GM20431 (cell line): ENCODE measurements around the gene CPLX3.

ENCODE experiments used
- in situ Hi-C: fragments of 300-500 bp; cut with MseI, MboI; formaldehyde crosslinking; loops from one replicate; pipeline ENCODE4 v1.15.0; 2020; ENCODE audit warnings: low sequenced_read_pairs; ENCODE audit not compliant: unreplicated experiment

CPLX3 gene

DNA sequence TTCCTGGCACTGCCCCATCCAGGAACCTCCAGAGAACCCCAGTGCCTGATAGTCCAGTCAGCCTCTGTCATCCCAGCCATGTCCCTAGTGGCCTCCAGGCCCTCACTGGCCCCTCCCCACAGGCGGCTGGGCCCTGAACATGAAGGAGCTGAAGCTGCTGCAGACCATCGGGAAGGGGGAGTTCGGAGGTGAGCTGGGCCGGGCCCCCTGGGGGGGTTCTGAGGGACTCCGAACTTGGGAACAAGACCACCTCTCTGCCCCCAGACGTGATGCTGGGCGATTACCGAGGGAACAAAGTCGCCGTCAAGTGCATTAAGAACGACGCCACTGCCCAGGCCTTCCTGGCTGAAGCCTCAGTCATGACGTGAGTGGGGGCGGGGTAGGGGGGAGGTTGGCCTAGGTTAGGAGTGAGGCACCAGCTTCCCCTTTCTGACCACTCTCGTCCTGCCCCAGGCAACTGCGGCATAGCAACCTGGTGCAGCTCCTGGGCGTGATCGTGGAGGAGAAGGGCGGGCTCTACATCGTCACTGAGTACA is 25.8 kb upstream of the CPLX3 start:
- in situ Hi-C loops, result no loop called here

DNA sequence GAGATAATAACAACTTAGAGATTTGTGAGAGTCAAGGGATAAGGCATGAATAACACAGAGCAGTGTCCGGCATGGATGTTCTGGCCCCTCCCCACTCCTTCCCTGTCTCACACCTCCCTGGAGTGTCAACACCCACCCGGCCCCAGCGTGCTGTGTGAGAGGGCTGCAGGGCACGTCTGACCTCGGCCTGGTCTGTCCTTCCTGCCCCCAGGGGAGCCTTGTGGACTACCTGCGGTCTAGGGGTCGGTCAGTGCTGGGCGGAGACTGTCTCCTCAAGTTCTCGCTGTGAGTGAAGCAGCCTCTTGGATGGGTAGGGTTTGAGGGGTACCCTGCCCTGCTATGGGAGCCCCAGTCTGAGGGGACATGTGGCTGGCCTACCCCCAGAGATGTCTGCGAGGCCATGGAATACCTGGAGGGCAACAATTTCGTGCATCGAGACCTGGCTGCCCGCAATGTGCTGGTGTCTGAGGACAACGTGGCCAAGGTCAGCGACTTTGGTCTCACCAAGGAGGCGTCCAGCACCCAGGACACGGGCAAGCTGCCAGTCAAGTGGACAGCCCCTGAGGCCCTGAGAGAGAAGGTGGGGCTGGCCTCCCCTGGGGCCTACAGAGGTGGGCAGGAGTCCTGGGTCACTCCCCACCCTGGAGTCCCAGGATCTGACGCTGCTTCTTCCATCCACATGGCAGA is 25.0 kb upstream of the CPLX3 start:
- in situ Hi-C loops, result no loop called here

DNA sequence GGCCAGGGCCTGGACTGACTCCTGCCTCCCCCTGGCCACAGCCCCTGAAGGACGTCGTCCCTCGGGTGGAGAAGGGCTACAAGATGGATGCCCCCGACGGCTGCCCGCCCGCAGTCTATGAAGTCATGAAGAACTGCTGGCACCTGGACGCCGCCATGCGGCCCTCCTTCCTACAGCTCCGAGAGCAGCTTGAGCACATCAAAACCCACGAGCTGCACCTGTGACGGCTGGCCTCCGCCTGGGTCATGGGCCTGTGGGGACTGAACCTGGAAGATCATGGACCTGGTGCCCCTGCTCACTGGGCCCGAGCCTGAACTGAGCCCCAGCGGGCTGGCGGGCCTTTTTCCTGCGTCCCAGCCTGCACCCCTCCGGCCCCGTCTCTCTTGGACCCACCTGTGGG is 24.1 kb upstream of the CPLX3 start:
- in situ Hi-C loops, result no loop called here

DNA sequence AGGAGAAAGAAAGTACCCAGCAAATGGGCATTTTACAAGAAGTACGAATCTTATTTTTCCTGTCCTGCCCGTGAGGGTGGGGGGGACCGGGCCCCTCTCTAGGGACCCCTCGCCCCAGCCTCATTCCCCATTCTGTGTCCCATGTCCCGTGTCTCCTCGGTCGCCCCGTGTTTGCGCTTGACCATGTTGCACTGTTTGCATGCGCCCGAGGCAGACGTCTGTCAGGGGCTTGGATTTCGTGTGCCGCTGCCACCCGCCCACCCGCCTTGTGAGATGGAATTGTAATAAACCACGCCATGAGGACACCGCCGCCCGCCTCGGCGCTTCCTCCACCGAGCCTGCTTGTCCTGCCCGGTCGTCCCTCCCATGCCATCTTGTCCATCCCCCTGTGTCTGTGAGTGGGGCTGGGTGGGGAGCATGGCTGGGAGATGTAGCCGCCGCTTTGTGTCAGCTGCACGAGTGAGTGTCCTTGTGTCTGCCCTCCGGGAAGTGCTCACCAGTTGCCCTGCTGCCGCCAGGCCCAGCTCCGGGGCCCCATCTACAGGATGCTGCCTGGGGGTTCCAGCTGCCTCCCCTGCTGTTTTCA is 23.5 kb upstream of the CPLX3 start:
- in situ Hi-C loops, result no loop called here

DNA sequence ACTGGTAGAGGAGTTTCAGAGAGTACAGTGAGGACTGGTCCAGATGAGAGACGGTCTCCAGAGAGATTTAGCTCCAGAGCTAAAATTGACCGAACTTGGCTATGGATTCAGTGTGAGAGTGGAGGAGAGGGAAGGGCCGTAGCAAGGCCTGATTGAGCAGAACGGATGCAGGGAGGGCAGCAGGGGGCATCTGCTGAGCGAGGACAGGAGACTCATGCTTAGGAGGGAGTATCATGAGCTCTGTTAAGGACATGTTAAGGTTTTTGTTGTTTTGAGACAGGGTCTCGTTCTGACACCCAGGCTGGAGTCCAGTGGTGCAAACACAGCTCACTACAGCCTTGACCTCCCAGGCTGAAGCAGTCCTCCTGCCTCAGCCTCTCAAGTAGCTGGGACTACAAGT is 21.5 kb upstream of the CPLX3 start:
- in situ Hi-C loops, result no loop called here

DNA sequence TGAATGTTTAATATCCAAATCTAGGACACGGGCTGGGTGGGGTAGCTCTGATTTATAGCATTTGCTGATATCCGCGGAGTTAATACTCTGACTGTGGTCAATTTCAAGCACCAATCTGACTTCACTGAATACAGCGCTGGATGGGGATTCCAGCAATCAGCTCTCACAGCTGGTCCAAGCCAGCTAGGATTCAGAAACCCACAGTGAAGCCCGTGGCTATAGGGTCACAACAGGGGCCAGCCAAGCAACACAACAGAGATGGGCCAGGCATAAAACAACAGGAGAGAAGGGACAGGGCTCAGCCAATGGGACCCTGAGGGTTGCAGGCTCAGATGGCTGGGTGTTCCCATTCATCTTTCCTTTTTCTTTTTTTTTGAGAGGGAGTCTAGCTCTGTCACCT is 19.1 kb upstream of the CPLX3 start:
- in situ Hi-C loops, result no loop called here

DNA sequence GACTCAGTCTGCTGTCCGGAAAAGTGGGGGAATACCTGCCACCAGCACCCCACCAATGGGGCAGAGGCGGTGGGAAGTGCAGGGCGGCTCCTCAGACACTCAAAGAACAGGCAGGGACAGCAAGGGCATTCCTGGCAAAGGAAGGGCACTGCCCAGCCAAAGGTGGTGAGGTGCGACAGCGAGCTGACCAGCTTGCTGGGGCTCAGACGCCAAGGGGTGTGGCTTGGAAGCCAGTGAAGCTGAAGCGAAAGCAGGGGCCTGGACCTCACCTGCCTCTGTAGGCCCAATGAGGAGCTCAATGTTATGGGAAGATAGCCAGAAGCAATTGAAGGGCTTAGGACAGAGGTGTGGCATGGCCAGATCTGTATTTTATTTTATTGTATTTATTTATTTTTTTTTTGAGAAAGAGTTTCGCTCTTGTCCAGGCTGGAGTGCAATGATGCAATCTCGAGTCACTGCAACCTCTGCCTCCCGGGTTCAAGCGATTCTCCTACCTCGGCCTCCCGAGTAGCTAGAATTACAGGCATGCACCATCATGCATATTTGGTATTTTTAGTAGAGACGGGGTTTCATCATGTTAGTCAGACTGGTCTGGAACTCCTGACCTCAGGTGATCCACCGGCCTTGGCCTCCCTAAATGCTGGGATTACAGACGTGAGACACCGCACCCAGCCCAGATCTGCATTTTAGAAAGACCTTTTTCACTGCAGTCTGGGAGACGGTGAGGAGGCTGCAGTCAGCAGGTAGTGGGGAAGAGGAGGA is 18.2 kb upstream of the CPLX3 start:
- in situ Hi-C loops, result no loop called here

DNA sequence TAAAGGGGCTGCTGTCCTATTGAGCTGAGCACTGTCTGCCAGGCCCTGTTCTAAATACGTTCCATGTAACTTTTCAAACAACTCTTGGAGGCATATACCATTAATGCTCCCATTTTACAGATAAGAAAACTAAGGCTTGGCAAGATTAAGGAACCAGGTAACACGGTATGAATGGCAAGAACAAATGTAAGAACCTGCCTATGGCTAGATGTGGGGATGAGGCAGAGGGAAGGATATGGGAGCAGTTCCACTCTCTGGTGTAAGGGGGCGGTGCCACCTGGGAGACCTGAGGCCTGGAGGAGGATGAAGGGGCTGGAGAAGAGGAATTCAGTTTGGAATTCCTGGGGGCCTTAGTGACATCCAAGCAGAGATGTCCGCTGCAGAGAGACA is 17.6 kb upstream of the CPLX3 start:
- in situ Hi-C loops, result no loop called here

DNA sequence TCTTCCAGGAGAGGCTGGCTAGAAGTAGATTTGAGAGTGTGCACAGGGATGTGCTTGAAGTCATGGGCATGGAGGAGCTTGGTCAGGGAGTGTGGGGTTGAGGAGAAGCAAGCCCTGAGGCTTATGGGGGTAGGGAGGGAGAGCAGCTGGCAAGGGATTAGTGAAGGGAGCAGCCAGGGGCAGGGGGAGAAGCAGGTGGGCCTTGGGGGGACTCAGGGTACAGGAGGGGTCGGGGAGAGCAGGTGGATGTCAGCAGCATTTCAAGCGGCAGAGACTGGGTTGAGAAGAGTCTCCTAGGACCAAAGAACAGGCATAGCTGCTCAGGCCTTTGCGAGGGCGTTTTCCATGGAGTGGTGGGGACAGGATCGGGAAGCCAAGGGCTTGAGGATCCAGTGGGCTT is 17.2 kb upstream of the CPLX3 start:
- in situ Hi-C loops, result no loop called here

DNA sequence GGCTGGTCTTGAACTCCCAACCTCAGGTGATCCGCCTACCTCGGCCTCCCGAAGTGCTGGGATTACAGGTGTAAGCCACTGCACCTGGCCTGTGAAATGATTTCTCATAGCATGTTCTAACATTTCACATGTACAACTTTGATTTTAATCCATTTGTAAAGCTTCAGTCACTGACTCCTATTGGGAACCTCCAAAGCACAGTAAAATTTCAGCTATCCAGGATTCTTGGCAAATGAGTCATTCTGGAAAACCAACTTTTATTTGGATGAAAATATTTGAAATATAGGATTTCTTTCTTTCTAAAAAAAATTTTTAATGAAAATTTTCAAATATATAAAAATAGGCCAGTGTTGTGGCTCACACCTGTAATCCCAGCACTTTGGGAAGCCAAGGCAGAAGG is 16.5 kb upstream of the CPLX3 start:
- in situ Hi-C loops, result no loop called here

DNA sequence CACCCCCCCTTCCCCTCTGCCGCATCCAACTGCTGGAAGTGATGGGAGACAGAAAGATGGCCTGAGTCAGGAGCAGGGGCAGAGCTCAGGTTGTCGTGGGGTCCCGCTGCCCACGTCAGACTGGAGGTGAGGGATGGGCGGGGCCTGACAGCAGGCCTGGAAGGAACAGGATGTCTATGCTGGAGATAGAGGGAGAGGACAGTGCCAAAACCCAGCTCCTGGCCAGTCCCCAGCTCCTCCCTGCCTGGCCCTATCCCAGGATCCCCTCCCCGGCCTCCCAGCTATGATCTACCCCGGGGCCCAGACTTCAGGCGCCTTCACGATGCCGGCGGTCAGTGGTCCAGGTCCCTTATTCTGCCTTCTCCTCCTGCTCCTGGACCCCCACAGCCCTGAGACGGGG is 13.9 kb upstream of the CPLX3 start, which contains the start of gene LMAN1L:
LMAN1L (plus strand) TSS at position 303 of the 400 bp plus-strand sequence; CDS start at position 323, 20 bp downstream.
- in situ Hi-C loops, result no loop called here

DNA sequence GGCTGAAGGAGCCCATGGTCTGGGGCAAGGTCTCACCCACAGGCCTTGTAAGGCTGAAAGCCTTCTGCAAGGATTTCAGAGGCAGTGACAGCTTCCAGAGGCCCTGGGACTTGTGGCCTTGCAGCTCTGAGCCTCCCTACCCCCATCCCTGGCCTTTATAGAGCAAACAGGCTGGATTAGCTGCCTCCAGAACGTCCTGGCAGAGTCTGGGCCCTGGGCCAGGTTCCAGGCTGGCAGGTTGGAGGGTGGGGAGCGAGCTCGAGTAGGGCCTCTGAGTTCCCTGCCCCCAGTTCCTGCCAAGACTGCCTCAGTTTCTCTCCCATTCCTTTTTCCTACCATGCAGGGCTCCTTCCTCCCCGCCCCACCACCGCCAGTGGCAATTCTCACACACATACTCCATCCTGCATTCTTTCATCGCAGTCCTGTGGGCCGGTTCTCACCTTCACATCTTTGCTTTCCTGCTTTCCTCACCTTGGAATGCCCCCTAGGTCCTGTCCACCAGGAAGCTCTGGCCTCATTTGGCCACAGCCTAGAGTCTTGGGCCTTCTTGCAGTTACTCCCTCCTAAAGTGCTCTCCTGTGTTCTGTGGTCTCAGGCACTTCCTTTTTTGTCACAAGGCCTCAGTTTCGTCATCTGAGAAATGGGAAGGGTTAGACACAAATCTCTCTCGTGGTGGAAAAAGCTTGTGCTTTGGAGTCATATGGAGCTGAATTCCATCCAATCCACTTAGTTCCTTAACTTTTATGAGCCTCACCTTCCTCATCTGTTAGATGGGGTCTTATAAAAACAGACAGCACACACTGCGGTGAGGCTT is 11.1 kb upstream of the CPLX3 start:
- in situ Hi-C loops, result no loop called here

DNA sequence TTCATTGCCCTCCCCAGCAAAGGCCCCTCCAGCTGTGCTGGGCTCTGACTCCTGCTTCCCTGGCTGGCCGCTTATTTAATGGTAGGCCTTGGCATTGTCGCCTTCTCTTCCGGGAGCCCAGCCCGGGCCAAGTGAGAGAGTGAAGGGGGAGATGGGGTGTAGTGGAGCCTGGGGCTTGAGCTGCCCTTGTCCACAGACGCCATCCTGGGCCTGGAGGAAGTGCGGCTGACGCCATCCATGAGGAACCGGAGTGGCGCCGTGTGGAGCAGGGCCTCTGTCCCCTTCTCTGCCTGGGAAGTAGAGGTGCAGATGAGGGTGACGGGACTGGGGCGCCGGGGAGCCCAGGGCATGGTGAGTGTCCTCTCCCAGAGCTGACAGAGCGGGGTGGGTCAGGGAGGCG is 10.5 kb upstream of the CPLX3 start:
- in situ Hi-C loops, result no loop called here

DNA sequence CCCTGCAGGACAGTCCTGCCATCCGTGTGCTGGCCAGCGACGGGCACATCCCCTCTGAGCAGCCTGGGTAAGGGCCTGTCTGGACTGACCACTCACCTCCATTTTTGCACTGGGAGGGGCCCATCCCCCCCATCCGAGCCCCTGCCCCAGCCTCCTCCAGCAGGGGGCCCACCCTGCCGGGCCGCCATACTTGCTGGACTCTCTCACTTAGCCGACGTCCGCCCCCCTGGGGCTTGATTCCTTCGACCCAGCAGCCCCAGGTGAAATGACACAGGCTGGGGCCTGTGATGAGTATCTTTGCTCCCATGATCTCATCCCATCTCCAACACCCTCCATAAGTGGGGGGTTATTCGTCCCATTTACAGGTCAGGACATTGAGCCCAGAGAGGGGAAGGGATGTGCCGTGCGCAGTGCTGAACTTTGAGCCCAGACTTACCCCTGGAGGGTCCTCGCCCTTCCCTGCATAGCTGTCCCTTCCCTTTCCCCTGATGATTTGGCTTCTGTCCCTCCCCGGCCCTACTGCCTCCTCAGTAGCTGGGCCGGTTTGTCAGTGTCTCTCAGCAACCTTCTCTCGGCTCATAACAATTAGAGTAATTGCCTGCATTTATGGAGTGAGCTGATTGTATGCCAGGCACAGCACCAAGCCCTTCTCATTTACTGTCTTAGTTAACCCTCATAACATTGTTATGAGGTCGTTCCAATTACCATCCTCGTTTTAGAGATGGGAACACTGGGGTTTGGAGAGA is 9.6 kb upstream of the CPLX3 start:
- in situ Hi-C loops, result no loop called here

DNA sequence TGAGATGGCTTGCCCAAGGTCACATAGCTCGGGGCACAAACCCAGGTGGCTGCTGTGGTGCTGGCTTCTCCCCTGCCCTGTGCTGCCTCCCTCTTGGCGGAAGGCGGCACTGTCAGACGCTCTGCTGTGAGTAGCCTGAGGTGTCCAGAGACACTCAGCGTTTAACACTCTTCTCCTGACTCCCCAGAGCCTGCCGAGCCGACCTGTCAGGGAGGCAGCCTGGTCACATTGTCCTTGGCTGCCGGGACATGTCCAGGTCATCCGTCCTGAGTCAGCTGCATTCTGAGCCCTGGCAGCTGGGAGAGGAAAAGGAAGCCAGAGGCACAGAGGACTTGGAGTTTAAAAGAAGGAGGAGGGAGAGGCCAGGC is 9.1 kb upstream of the CPLX3 start:
- in situ Hi-C loops, result no loop called here

DNA sequence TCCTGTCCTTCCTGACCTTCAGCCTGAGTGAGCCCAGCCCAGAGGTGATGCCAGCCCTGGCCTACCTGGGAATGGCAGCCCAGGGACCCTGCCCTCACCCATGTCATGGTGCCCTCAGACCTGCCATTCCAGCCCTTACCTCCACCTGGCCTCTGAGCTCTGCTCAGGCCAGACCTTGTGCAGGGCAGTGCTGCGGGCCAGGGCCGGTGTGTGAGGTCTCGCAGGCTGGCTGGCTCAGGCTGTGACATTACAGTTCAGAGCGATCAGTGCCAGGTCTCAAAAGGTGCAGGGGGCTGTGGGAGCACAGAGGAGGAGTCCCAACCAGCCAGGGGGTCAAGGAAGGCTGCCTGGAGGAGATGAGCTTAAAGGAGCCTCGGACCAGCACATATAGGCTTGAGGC is 6.4 kb upstream of the CPLX3 start:
- in situ Hi-C loops, result no loop called here

DNA sequence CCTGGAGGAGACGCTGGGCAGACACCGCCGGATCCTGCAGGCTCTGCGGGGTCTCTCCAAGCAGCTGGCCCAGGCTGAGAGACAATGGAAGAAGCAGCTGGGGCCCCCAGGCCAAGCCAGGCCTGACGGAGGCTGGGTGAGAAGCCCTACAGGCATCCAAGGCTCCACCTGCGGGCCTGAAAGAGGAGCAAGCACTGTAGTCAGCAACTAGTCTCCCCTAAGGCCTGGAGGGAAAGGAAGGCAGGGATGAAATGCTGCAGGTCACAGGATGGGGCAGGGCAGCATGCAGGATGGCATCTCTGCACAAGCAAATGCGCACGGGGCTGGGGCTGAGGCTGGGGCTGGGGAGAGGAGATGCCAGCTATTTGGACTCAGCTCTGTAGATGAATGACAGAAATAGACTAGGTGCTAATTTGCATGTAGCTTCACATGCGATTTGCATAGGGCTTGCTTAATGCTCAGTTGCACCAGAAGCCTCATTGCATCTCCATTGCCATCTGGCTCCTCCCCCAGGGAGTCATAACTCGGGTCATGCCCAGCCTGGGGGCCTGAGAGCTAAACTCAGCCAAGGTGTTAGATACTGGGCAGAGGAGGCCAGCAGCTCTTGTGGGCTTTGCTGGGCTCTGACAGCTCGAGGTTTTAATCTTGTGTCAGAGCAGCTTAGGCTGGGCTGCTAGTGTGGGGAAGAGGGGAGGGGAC is 5.2 kb upstream of the CPLX3 start:
- in situ Hi-C loops, result no loop called here

DNA sequence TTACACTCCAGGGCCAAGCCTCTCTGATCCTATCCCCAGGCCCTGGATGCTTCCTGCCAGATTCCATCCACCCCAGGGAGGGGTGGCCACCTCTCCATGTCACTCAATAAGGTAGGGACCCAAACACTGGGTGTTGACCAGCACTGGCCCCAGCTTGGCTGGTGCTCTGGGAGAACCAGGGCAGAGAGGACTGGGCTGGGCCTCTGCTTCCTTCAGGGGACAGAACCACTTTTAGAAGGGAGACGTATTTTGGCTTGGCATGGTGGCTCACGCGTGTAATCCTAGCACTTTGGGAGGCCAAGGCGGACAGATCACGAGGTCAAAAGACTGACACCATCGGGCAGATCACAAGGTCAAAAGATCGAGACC is 4.7 kb upstream of the CPLX3 start:
- in situ Hi-C loops, result no loop called here

DNA sequence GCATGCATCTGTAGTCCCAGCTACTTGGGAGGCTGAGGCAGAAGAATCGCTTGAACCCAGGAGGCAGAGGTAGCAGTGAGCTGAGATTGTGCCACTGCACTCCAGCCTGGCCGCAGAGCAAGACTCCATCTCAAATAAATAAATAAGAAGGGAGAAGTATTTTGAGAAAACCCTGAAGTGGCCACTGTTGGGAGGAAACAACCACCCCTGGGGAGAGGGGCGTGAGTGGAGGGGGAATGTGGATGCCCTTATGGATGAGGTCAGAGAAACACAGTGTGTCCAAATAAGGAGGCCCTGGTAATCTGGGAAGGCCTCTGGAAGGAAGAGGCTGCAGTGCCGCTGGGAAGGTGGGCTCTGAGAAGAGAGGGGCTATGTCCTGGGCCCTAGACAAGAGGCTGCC is 4.2 kb upstream of the CPLX3 start:
- in situ Hi-C loops, result no loop called here
